ENCODE data around the gene BIN2.
"Not testable (repeated sequence)": the region's sequence is repeated elsewhere in the genome, so short reads cannot be mapped to it uniquely, and the experiment has no call there.

BIN2 gene

DNA sequence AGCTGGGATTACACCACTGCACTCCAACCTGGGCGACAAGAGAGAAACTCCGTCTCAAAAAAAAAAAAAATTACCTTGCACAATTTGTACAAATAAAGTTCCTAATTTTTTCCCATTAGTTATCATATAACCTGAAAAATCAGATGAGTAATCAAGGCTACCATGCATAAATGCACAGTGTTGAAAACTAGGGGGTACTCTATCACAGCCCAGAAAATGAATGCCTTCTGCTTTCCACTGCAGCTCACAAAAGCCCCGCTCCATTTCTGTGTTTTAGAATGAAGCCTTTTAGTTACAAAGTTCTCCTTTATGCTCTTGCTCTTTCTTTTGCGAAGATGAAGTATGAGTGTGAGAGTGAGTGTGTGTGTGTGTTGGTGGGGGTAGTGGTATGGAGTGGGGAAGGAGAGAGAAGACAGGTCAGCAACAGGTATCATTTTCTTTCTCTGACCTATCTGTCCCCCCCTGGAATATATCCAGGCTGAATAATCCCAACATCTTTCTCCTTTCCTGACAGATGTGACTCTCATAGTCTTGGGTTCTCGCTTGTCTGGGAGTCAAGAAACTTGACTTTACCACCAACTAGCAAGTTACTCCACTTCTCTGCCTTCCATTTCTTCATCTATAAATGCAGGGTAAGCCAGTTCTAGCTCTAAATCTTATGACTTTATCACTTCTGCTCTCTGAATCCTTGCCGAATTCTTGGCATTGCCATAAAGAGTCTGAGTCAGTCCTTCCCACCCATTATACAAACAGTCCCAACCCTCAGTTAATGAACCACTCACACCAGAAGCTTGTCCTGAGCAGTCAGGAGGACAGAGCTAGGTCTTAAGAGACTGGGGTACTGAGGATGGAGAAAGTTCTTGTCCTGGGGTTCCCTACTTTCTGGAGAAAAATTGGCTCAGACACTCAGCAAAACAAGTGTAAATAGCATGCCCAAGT is 16.1 kb downstream of the BIN2 start:
- no peak for DNase-seq

DNA sequence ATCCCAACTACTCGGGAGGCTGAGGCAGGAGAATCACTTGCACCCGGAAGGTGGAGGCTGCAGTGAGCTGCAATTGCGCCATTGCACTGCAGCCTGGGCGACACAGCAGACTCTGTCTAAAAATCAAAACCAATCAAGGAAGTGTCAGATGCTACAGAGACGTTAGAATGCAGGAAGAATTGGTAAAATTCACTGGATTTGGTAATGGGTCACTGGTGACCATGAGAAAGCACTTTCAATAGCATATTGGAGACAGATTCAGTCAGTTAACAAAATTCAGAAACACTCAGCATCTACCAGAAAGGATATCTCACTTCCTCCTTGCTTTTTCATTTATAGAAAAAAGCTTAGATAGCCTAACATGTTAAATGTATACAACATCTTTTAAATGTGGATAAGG is 17.5 kb downstream of the BIN2 start:
- no peak for DNase-seq

DNA sequence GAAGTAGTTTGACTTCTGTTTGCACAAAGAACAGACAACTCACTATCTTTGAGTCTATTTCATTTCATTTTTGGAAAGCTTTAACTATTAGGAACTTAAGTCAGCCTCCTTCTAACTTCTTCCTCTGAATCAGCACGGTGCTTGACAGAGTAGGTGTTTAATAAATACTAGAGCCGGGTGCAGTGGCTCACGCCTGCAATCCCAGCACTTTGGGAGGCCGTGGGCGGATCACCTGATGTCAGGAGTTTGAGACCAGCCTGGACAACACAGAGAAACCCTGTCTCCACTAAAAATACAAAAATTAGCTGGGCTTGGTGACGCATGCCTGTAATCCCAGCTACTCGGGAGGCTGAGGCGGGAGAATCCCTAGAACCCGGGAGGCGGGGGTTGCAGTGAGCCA is 23.2 kb downstream of the BIN2 start:
- not testable (repeated sequence) for DNase-seq

DNA sequence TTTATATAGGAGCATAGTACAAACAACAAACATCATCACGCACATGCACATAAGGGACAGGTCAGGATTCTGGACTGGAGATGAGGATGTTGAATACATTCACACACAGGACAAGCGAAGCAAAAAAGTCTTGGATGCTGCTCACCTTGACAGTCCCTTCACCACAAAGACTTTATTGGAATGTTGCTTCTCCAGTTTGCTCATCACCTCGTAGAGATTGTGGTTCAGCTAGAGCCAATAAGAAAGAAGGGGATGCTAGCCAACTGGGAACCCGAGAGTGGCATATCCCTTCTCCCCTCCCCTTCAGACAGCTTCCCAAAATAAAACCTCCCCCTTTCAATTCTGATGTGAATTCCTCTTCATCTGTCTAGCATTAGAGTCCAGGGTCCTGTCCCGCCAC is 28.3 kb downstream of the BIN2 start:
- no peak for DNase-seq

DNA sequence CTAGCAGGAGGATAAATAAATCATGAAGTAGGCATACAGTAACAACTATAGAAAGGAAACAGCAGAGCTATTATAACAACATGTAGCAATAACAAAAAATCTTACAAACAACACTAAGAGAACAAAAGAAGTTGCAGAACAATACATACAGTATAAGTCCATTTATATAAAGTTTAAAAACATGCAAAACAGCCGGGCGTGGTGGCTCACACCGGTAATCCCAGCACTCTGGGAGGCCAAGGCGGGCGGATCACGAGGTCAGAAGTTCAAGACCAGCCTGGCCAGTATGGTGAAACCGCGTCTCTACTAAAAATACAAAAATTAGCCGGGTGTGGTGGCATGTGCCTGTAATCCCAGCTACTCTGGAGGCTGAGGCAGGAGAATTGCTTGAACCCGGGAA is 29.9 kb downstream of the BIN2 start:
- not testable (repeated sequence) for DNase-seq

DNA sequence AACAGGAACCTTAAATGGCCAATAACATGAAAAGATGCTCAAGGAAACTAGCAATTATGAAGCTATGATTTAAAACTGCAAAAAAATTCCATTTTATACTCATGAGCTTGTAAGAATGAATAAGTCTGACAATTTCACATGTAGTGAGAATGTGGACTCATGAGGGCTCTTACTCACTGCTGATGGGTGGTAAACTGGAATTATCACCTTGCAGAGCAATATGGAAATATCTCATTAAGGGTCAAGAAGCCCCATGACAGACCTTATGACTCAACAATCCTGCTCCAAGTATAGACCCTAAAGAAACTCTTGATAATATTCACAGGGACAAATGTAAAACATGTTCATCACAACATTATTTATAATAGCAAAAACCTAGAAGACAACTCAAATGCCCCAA is 30.3 kb downstream of the BIN2 start:
- no peak for DNase-seq

DNA sequence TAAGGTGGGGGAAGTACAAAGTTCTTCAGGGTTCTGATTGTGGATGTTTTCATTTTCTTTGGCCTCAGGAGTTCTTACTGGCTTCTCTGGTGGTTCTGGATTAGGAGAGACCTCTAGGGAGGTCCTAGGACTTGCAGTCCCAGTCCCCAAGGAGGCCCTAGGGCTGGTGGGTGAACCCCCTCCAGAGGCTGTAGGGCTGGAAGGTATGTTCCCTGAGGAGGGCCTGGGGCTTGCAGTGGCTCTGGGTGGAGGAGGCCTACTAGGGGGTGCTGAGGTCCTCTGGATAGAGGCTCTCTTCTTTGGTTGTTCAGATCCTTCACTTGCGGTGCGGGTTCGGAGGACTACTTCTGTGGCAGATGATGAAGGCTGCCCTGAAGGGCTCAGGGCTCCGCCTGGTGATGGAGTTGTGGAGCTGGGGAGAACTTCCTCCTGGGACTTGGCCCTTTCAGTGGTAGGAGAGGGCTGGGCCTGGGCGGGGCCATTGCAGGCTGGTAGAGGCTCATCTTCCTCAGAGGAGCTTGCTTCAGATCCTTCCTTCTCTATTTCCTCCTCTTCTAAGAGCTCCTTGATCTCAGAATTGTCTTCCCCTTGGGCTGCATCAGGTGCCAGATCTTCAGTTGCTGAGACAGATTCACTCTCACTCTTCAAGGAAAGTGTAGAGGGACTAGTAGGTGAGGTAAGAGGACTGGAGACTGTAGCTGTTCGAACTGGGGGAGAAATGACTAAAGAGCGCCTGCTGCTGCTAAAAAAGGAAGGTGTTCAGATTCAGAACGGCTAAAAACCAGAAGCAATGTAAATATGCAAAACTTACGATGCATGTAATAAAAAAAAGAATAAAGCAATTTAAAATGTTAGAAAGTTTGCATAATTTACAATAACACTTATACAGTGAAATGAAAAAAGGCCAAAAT is 32.1 kb downstream of the BIN2 start:
- not testable (repeated sequence) for DNase-seq

DNA sequence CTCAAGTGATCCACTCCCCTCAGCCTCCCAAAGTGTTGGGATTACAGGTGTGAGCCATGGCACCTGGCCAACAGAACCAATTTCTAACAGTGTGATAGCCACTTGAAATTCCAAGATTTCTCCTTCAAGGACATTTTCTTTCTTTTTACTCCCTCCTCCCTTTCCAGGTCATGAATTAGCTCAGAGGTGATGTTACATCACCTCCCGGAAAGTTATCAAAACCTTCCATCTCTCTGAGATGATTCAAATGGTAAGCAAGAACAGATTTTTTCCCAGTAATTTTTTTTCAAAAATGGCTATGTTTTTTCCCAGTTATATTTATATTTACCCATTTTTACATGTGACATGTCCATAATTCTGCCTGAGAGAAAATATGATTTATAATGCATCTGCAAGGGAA is 38.1 kb downstream of the BIN2 start:
- DNase-seq, result no peak

DNA sequence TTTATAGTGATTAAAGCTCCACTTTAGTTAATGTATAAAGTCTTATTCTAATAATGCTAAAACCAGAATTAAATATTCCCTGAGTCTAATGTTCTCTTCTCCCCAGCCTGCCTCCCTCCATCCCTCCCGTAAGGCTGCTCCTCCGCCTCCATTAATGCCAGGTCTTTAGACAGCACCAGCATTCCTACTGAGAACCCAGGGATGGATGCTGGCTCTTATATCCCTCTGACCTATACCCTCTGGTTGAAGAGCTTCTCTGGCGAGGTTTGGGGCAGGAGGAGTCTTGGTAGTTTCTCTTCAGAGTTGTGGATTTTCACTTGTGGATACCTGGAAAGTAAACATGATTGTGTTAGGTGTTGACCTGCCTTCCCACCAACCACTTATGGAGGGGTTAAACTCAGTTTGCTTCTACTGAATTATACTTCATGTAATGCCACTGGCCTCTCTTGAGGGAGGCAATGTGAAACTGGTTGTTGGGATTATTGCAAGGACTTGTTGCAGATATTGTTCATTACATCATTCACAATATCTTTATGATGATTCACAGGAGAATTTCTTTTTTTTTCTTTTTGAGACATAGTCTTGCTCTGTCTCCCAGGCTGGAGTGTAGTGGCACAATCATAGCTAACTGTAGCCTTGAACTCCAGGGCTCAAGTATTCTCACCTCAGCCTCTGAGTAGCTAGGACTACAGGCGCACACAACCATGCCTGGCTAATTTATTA is 42.6 kb downstream of the BIN2 start:
- DNase-seq, result no peak

DNA sequence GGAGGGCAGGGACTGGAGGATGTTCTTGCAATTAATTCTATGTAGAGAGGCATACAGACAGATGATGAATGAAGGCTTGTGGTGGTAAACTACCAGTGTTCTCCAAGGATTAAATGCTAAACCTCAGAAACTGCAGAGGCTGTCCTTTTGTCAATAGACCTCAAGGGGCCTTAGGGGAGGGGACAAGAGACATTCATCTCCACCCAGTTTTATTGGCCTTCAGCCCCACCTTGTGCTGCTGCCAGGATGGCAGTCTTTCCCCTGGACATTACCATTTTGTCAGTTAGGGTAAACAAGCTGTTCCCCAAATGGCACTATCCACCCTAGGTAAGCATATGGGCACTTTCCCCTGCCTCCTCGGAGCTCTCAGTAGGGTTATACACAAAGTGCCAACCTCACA is 48.9 kb downstream of the BIN2 start:
- DNase-seq, result no peak

DNA sequence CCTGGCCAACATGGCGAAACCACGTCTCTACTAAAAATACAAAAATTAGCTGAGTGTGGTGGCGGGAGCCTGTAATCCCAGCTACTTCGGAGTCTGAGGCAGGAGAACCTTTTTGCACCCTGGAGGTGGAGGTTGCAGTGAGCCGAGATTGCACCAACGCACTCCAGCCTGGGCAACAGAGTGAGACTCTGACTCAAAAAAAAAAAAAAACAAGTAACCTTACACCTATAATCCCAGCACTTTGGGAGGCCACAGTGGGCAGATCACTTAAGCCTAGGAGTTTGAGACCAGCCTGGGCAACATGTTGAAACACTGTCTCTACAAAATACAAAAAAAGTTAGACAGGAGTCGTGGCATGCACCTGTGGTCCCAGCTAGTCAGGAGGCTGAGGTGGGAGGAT is 51.2 kb downstream of the BIN2 start:
- not testable (repeated sequence) for DNase-seq

DNA sequence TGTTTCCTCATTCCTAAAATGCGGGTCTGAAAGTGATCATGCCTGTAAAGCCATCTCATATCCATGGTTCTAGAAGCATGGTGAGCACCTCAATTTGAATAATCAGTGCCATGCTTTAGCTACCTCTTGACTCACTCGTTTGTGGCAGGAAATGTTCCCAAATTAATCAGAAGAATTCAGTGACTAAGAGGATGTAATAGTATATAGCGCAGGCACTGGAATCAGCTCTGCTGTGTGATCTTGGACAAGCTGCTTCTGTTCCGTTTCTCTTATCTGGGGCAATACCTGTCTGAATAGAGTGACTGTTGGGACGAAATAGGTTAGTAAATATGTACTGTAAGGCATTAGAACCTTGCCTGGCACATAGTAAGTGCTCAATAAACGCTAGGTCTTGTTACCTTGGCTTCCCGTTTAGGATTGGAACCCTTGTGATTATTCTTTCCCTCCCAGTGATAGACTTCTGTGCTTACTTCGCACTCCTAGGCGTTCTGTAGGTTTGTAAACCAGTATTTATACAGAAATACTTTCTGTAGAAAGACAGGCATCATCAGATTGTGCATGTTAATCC is 52.9 kb downstream of the BIN2 start:
- no peak for DNase-seq

DNA sequence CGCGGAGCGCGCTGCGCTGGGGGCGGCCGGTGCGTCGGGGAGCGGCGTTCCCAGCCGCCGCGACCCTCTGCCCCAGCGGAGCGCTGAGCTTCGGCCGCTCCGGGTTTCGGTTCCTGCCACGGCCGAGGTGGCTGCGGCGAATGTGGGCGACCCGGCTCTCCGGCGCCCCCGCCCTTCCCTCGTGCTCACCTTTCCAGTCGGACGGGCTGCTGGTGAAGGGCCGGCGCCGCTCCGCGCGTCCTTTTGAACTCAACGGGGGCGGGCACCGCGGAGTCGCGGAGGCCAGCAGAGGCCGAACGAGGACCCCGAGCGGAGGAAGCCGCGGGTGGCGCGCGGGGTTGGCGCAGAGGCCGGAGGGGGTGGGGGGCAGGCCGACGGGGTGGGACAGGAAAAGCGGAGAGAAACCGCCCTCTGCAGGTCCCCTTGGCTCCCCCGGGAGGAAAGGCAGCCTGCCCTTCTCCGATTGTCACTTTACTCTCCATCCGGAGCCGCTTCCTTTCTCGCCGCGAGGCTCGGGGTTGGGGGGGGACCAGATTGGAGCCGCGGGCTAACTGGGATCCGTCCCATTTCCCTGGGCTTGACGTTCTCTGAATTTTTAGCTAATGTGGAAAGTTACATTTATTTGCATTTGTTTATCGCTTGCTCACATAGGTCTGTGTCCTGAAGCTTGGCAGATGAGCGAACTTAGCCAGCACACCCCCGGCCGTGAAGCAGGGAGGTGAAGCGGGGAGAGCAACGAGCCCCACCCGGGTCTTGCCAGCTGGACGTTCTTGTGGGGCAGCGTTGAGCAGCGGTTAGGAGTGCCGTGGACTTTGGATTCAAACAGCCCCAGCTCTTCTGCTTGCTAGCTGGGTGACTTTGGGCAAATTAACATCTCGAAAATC is 53.7 kb downstream of the BIN2 start, which contains the start of gene SMAGP:
Gene SMAGP (minus strand): TSS at position 349 of the 884 bp plus-strand sequence. CDS start 1,137 bp downstream, outside the sequence.
- peak; percentile 34 to 55 for DNase-seq

DNA sequence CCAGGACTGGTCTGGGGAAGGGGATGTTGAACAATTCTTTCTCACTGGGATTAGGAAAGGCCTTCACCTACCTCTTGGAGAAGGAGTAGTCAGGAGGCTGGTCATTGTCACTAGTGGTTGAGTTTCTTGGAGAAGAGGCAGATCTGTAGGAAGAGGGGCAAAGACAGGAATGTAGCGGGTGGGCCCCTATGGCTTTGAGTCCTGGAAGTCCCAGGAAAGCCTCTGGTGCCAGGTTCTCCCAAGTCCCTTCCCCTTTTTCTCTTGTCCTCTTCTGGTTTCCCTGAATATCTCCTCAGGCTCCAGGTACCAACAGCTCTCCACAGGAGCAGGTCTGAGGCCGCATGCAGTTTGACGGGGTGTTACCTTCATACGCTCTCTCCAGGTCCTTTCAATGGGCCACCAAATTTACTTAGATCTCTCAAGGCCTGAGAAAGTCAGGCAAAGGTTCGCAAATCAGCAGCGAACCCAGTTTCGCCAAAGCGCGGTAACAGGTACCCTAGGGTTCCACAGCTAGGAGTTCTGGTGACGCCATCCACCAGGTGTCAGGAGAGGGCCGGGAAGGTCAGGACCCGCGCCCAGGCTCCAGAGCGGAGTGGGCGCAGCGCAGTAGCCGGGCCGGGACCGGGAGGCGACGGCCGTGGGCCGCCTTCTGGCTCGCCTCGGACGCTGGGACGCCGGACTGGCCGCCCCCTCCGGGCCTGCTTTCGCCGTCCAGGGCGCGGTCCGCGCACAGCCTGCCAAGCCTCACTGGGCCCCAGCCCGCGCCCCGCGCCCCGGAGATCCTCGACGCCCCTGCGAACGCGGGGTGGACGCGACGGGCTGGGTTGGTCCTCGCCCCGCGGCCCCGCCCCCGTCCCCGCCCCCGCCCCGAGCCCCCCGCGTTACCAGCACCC is 54.6 kb downstream of the BIN2 start:
- peak; percentile 65 to 70 for DNase-seq

DNA sequence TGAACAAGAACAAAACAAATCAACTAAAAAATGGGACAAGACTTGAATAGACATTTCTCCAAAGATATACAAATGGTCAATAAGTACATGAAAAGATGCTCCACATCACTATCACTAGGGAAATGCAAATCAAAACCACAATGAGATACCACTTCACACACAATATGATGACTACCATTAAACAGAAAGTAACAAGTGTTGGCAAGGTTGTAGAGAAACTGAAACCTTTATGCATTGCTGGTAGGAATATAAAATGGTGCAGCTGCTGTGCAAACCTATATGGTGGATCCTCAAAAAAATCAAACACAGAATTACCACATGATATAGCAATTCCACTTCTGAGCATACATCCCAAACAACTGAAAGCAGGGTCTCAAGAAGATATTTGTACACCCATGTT is 59.0 kb downstream of the BIN2 start:
- DNase-seq, result no peak

DNA sequence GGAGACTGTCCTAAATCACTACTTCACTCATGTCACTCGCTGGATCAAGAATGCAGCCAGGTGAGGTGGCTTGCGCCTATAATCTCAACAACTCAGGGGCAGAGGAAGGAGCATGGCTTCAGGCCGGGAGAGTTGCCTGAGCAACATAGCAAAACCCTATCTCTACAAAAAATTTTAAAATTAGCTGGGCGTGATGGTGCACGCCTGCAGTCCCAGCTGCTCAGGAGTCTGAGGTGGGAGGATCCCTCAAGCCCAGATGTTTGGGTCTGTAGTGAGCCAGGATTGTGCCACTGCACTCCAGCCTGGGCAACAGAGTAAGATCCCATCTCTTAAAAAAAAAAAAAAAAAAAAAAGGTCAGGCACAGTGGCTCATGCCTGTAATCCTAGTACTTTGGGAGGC is 59.7 kb downstream of the BIN2 start:
- DNase-seq, result no peak

DNA sequence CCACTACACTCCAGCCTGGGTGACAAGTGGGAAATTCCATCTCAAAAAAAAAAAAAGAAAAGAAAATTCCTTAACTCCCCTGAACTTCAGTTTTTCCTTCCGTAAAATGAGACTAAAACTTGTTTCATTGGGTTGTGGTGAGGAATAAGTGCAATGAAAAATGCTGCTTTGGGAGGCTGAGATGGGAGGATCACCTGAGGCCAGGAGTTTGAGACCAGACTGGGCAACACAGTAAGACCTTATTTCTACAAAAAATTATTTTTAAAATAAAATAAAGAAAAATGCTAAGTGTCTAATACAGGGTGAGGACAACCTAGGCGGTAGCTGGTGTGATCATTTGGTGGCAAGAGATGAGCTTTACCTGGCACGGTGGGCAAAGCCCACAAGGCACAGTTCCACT is 60.6 kb downstream of the BIN2 start:
- no peak for DNase-seq

DNA sequence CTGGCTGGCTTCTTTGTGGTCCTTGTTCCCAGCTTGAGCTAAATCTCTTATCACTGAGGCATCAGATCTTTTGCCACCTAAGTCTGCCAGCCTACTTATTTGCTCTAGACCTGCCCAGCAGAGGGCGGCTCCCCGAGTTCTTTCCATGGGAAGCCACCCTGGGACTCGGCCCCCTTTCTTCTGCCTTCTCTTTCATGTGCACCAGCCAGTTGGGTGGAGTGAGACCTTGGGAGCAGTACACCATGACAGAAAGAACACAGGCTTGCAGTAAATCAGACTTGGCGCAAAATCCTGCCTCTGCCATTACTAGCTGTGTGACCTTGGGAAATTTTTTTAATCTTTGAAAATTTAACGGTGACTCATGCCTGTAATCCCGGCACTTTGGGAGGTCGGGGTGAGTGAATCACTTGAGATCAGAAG is 61.2 kb downstream of the BIN2 start:
- peak; percentile 21 to 35 for DNase-seq

DNA sequence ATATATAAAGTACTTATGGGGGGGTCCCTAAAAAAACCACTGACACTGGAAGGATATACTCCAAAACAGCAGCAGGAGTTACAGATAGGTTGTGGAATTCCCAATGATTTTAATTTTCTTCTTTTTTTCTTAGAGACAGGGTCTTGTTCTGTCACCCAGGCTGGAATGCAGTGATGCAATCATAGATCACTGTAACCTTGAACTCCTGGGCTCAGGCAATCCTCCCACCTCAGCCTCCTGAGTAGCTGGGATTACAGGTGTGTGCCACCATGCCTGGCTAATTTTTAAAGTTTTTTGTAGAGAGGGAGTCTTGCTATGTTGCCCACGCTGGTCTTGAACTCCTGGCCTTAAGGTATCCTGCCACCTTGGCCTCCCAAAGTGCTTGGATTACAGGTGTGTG is 64.4 kb downstream of the BIN2 start:
- DNase-seq, result not testable (repeated sequence)

DNA sequence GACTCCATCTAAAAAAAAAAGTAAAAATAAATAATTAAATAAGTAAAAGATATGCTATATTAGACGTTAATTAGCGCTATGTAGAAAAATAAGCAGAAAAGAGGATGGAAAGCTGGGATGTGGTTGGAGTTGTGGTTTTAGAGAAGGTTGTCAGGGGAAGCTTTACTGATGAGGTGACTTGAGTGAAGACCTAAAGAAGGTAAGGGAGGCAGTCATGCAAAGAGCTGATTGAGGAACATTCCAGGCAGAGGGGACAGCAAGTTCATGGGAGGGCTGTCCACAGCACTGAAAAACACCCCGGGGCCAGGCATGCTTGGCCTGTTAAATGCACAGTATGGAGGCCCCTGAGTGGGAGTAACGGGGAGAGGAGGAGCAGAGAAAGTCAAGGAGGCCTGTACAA is 69.4 kb downstream of the BIN2 start:
- no peak for DNase-seq

Measured in activated CD4-positive, alpha-beta T cell treated with anti-CD3 and anti-CD28 coated beads, Interleukin-2, amount 50 U/mL, for 48 hours (primary cell).